A549 (cell line): ENCODE data around the gene DNAH11. TPM values are rescaled to one million over a fixed set of nuclear protein-coding genes. Genes with fewer than 3 reads are reported as not detected.
"Not testable (repeated sequence)": the region's sequence is repeated elsewhere in the genome, so short reads cannot be mapped to it uniquely, and the experiment has no call there.

Experiments used
- ATAC-seq, 2 experiments: fragments of 200-7000 bp in 1 of 2; fragments of >200 bp in 1 of 2; cut with Nextera tagmentation in 1 of 2; cut with Tn5 transposase in 1 of 2; 3 replicates each; pipeline versions ENCODE4 v1.8.0 to v1.9.1; 2018 to 2020; ENCODE audit warnings: mild to moderate bottlenecking in 1 of 2, moderate library complexity in 1 of 2
- CTCF ChIA-PET: fragments of 300-600 bp; sonication (Branson Sonifier 250); formaldehyde crosslinking; extraction: SDS; loops from one replicate; lab custom pipeline; 2021; ENCODE audit warnings: antibody characterized with exemption, inconsistent platforms; lab: Yijun Ruan, JAX
- POLR2A ChIA-PET: fragments of 350-600 bp; formaldehyde crosslinking; extraction: SDS; loops from one replicate; lab custom pipeline; 2021; ENCODE audit warnings: antibody characterized with exemption, inconsistent platforms; lab: Yijun Ruan, JAX
- DNase-seq, 2 experiments: peaks; one replicate each; pipeline versions ENCODE4 v3.0.0 to v3.0.0-alpha.2; 2011 to 2016; ENCODE audit warnings: low read depth in 1 of 2, low spot score in 1 of 2
- FAIRE-seq: peaks from 2 replicates; lab custom pipeline; 2011; peaks lifted over from hg19 to GRCh38; lab: Jason Lieb, UNC
- H3K27ac ChIP-seq, 2 experiments: fragments of >200 bp; sonication (Bioruptor Twin); formaldehyde crosslinking; 3 replicates each; pipeline ENCODE4 v1.5.1; 2016 to 2017
- H3K4me1 ChIP-seq: fragments of >200 bp; sonication (Bioruptor Twin); formaldehyde crosslinking; 3 replicates; pipeline ENCODE4 v1.6.1; 2016
- H3K4me2 ChIP-seq: fragments of >200 bp; sonication (Bioruptor Twin); formaldehyde crosslinking; 3 replicates; pipeline ENCODE4 v1.6.1; 2016
- H3K4me3 ChIP-seq: fragments of >200 bp; sonication (Bioruptor Twin); formaldehyde crosslinking; 3 replicates; pipeline ENCODE4 v1.5.1; 2016
- H3K9me3 ChIP-seq: fragments of >200 bp; sonication (Bioruptor Twin); formaldehyde crosslinking; 3 replicates; pipeline ENCODE4 v1.6.1; 2016
- EHF ChIP-seq: fragments of 250-450 bp; sonication (Bioruptor Pico); IDR thresholded peaks from 2 replicates; pipeline ENCODE4 v1.5.0; 2020; ENCODE audit warnings: mild to moderate bottlenecking
- FOSL2 ChIP-seq, 2 experiments: fragments of 450-650 bp in 1 of 2; fragments of >200 bp in 1 of 2; sonication (Bioruptor Twin) in 1 of 2; formaldehyde crosslinking; IDR thresholded peaks; 2 replicates each; pipeline versions ENCODE4 v1.5.0 to v1.6.1; 2016 to 2020; ENCODE audit warnings: mild to moderate bottlenecking in 1 of 2, moderate library complexity in 1 of 2
- HOXA7 ChIP-seq: fragments of 250-450 bp; sonication (Bioruptor Pico); IDR thresholded peaks from 2 replicates; pipeline ENCODE4 v1.5.0; 2020; ENCODE audit warnings: mild to moderate bottlenecking, moderate library complexity
- KDM1A ChIP-seq: fragments of 200-600 bp; sonication (generic); IDR thresholded peaks from 2 replicates; pipeline ENCODE4 v1.6.1; 2016; ENCODE audit warnings: low read depth, mild to moderate bottlenecking
- RFX5 ChIP-seq: fragments of 450-650 bp; IDR thresholded peaks from 2 replicates; pipeline ENCODE4 v1.7.1; 2014; ENCODE audit warnings: antibody characterized with exemption, mild to moderate bottlenecking, moderate library complexity
- TFCP2L1 ChIP-seq: fragments of 250-450 bp; sonication (Bioruptor Pico); IDR thresholded peaks from 2 replicates; pipeline ENCODE4 v1.5.0; 2021; ENCODE audit warnings: mild to moderate bottlenecking
- WGBS: methylation state at CpG from one replicate; pipeline ENCODE4 v1.1.6; 2017; ENCODE audit errors: missing lambda C conversion rate; 5-methylcytosine and 5-hydroxymethylcytosine counted together
- polyA plus RNA-seq, 4 experiments: library from polyadenylated mRNA; depleted of rRNA in 3 of 4; stranded (reverse); fragments of >200 nt; fragmentation: RNase III in 1 of 4; extraction: RNeasy Plus Mini Kit Qiagen cat#74134 plus additional on column Dnase treatment in 1 of 4; gene quantifications; 2 replicates in 3 of 4; 3 replicates in 1 of 4; pipeline ENCODE4 v1.2.3, GENCODE V29; 2011 to 2017
- TF ChIP-seq, protein P1 (sequence below): fragments of 200-600 bp; sonication (generic); IDR thresholded peaks from 2 replicates; pipeline ENCODE4 v1.6.1; 2016; ENCODE audit warnings: antibody characterized with exemption, mild to moderate bottlenecking, moderate library complexity
- TF ChIP-seq, protein P2 (sequence below): fragments of >200 bp; sonication (Bioruptor Twin); formaldehyde crosslinking; IDR thresholded peaks from 3 replicates; pipeline ENCODE4 v1.5.1; 2016
- TF ChIP-seq, protein P3 (sequence below): fragments of 450-650 bp; IDR thresholded peaks from 2 replicates; pipeline ENCODE4 v1.6.1; 2014; ENCODE audit warnings: antibody characterized with exemption

The DNAH11 gene
- polyA plus RNA-seq, 2 of the 4 experiments (the other 2 are of a cell fraction), result 0.03 to 0.13 TPM

DNA sequence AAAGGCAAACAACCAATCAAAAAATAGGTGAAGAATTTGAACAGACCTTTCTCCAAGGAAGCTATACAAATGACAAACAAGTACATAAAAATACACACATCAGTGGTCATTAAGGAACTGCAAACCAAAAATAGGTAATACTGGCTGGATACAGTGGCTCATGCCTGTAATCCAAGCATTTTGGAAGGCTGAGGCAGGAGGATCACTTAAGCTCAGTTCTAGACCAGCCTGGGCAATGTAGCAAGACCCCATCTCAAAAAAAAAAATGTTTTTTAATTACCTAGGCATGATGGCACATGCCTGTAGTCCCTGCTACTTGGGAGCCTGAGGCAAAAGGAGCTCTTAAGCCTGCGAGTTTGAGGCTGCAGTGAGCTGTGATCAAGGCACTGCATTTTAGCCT, 383.6 kb downstream of the DNAH11 start (continued):
- TF ChIP-seq, protein P1, sequence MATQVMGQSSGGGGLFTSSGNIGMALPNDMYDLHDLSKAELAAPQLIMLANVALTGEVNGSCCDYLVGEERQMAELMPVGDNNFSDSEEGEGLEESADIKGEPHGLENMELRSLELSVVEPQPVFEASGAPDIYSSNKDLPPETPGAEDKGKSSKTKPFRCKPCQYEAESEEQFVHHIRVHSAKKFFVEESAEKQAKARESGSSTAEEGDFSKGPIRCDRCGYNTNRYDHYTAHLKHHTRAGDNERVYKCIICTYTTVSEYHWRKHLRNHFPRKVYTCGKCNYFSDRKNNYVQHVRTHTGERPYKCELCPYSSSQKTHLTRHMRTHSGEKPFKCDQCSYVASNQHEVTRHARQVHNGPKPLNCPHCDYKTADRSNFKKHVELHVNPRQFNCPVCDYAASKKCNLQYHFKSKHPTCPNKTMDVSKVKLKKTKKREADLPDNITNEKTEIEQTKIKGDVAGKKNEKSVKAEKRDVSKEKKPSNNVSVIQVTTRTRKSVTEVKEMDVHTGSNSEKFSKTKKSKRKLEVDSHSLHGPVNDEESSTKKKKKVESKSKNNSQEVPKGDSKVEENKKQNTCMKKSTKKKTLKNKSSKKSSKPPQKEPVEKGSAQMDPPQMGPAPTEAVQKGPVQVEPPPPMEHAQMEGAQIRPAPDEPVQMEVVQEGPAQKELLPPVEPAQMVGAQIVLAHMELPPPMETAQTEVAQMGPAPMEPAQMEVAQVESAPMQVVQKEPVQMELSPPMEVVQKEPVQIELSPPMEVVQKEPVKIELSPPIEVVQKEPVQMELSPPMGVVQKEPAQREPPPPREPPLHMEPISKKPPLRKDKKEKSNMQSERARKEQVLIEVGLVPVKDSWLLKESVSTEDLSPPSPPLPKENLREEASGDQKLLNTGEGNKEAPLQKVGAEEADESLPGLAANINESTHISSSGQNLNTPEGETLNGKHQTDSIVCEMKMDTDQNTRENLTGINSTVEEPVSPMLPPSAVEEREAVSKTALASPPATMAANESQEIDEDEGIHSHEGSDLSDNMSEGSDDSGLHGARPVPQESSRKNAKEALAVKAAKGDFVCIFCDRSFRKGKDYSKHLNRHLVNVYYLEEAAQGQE, result no peak
- TF ChIP-seq RFX5 (no peak), HOXA7 (CRISPR knock-in tag) (no peak)
- TF ChIP-seq, all 56 proteins: peak for 0

DNA sequence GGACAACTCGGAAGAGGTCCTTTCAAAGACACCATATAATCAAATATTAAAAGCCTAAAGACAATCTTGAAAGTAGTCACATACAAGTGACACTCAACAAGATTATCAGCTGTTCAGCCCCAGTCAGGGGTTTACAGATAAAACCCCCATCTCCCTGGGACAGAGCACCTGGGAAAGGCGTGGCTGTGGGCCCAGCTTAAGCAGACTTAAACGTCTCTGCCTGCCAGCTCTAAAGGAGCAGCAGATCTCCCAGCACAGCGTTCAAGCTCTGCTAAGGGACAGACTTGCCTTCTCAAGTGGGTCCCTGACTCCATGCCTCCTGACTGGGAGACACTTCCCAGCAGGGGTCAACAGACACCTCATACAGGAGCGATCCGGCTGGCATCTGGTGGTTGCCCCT, 384.9 kb downstream of the DNAH11 start:
- ChIA-PET CTCF (no interaction called here), POLR2A (no interaction called here)
- H3K9me3 ChIP-seq, result no peaks in the 10 kb centered on the region
- 59% methylated on average over 6 of the region's 6 CpGs for WGBS
- DNase-seq (no peak), FAIRE-seq (no peak), ATAC-seq (no peak)
- H3K4me1 ChIP-seq, result peaks cover 6% of the 10 kb centered on the region; the same call in 1 of the 3 replicates
- H3K4me2 ChIP-seq, result no peak overlapping the region
- TF ChIP-seq EHF (CRISPR knock-in tag) (no peak), KDM1A (no peak)
- no peak overlapping the region for H3K27ac ChIP-seq
- no peak overlapping the region for H3K4me3 ChIP-seq

DNA sequence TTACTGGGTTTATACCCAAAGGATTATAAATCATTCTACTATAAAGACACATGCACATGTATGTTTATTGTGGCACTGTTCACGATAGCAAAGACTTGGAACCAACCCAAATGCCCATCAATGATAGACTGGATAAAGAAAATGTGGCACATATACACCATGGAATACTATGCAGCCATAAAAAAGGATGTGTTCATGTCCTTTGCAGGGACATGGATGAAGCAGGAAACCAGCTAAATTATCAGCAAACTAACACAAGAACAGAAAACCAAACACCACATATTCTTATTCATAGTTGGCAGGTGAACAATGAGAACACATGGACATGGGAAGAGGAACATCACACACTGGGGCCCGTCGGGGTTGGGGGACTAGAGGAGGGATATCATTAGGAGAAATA, 390.5 kb downstream of the DNAH11 start:
- H3K27ac ChIP-seq, DNase-seq, H3K4me1 ChIP-seq, H3K4me3 ChIP-seq, CTCF ChIA-PET, H3K9me3 ChIP-seq, ATAC-seq, FAIRE-seq, H3K4me2 ChIP-seq, POLR2A ChIA-PET: not testable (repeated sequence)
- whole genome bisulfite sequencing, result 56% methylated on average over 3 of the region's 3 CpGs

DNA sequence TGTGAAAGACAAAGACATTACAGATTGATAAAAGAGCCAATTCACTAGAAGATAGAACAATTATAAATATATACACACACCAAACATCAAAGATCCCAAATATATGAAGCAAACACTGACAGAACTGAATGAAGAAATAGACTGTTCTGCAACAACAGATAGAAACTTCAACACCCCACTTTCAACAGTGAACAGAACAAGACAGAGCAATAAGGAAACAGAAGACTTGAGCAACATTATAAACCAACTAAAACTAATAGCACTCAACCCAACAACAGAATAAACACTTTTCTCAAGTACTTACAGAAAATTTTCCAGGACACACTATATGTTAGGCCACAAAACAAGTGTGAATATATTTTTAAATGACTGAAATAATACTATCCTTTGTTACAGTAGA, 392.0 kb downstream of the DNAH11 start:
- DNase-seq (no peak), ATAC-seq (no peak), FAIRE-seq (no peak)
- no peaks in the 10 kb centered on the region for H3K4me1 ChIP-seq
- TF ChIP-seq, protein P2, sequence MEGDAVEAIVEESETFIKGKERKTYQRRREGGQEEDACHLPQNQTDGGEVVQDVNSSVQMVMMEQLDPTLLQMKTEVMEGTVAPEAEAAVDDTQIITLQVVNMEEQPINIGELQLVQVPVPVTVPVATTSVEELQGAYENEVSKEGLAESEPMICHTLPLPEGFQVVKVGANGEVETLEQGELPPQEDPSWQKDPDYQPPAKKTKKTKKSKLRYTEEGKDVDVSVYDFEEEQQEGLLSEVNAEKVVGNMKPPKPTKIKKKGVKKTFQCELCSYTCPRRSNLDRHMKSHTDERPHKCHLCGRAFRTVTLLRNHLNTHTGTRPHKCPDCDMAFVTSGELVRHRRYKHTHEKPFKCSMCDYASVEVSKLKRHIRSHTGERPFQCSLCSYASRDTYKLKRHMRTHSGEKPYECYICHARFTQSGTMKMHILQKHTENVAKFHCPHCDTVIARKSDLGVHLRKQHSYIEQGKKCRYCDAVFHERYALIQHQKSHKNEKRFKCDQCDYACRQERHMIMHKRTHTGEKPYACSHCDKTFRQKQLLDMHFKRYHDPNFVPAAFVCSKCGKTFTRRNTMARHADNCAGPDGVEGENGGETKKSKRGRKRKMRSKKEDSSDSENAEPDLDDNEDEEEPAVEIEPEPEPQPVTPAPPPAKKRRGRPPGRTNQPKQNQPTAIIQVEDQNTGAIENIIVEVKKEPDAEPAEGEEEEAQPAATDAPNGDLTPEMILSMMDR, result no peak
- TF ChIP-seq, protein P3, sequence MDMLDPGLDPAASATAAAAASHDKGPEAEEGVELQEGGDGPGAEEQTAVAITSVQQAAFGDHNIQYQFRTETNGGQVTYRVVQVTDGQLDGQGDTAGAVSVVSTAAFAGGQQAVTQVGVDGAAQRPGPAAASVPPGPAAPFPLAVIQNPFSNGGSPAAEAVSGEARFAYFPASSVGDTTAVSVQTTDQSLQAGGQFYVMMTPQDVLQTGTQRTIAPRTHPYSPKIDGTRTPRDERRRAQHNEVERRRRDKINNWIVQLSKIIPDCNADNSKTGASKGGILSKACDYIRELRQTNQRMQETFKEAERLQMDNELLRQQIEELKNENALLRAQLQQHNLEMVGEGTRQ, result no peak
- TF ChIP-seq HOXA7 (CRISPR knock-in tag), result no peak
- ChIA-PET POLR2A (no interaction called here), CTCF (no interaction called here)
- H3K9me3 ChIP-seq, result no peaks in the 10 kb centered on the region
- no peak overlapping the region for H3K4me3 ChIP-seq
- H3K27ac ChIP-seq, result no peak overlapping the region
- H3K4me2 ChIP-seq, result no peak overlapping the region

DNA sequence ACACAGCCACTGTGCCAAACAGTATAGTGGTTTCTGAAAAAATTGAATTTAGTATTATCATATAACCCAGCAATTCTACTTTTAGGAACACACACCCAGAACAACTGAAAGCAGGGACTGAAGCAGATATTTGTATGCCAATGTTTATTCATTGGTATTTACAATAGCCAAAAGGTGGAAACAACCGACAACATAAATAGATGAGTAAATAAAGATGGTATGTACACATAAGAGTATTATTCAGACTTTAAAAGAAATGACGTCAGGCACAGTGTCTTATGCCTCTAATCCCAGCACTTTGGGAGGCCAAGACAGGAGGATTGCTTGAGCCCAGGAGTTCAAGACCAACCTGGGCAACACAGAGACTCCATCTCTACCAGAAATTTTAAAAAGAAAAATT, 395.6 kb downstream of the DNAH11 start:
- 20% methylated on average over 2 of the region's 2 CpGs for WGBS

More for the DNA sequence above, 395.6 kb downstream of the DNAH11 start:
- FAIRE-seq (no peak), DNase-seq (peak in 1 of 2 experiments; percentile 17), ATAC-seq (no peak)
- TF ChIP-seq TFCP2L1 (CRISPR knock-in tag) (no peak), FOSL2 (IDR thresholded peaks at IDR 0.05) (no peak), FOSL2 (CRISPR knock-in tag; IDR thresholded peaks at IDR 0.05) (0 out of 2 replicates have a peak, but pooled peaks have one; percentile 12)
- POLR2A ChIA-PET, result no interaction called here
- no peak overlapping the region for H3K27ac ChIP-seq
- no peaks in the 10 kb centered on the region for H3K9me3 ChIP-seq
- no peaks in the 10 kb centered on the region for H3K4me1 ChIP-seq
- CTCF ChIA-PET, result no interaction called here
- H3K4me2 ChIP-seq, result no peak overlapping the region
- no peak overlapping the region for H3K4me3 ChIP-seq
